ENCODE measurements around the gene HHIPL1. TPM values are rescaled to one million over a fixed set of nuclear protein-coding genes. Genes with fewer than 3 reads are reported as not detected.

HHIPL1 gene
- total RNA-seq, 4 donors from 2014 or later, result 0.13 to 4.7 (median 0.56) TPM

DNA sequence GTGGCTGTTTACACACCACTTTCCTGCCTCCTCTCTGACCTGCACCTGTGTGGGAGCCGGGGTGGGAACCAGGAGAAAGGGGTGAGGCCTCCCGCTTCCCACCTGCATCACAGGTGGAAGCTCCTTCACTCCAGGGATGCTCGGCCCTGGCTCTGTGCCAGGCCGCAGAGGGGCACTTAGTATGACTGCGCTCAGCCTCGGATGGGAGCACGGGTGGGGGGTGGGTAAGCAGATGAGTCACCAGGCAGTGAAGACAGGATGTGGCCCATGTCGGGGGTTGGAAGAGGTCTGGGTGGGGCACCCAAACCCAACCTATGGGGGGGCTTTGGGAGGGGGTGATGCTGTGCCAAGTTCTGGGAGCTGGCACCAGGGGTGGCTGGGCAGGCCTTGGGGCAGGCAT lies 31.7 kb downstream of the HHIPL1 start:
- no peaks in the 10 kb centered on the region for H3K9me3 ChIP-seq
- TF ChIP-seq, protein P1, sequence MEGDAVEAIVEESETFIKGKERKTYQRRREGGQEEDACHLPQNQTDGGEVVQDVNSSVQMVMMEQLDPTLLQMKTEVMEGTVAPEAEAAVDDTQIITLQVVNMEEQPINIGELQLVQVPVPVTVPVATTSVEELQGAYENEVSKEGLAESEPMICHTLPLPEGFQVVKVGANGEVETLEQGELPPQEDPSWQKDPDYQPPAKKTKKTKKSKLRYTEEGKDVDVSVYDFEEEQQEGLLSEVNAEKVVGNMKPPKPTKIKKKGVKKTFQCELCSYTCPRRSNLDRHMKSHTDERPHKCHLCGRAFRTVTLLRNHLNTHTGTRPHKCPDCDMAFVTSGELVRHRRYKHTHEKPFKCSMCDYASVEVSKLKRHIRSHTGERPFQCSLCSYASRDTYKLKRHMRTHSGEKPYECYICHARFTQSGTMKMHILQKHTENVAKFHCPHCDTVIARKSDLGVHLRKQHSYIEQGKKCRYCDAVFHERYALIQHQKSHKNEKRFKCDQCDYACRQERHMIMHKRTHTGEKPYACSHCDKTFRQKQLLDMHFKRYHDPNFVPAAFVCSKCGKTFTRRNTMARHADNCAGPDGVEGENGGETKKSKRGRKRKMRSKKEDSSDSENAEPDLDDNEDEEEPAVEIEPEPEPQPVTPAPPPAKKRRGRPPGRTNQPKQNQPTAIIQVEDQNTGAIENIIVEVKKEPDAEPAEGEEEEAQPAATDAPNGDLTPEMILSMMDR (IDR thresholded peaks at IDR 0.05), result no peak
- TF ChIP-seq EP300 (IDR thresholded peaks at IDR 0.05) (no peak), POLR2AphosphoS5 (IDR thresholded peaks at IDR 0.05) (no peak), POLR2A (IDR thresholded peaks at IDR 0.05) (no peak)
- WGBS, result 70% methylated on average over 3 of the region's 8 CpGs
- peak in 1 of 2 donors; percentile 67 for DNase-seq (ENCODE audit: low spot score in 2 of 2)
- H3K4me3 ChIP-seq, result no peak overlapping the region
- H3K36me3 ChIP-seq, result no peaks in the 10 kb centered on the region
- H3K27me3 ChIP-seq, result peaks cover 8% of the 10 kb centered on the region
- H3K4me1 ChIP-seq, result no peaks in the 10 kb centered on the region
- H3K27ac ChIP-seq, result no peak overlapping the region

GRCh38 chr14:99677231-99678140 lies 32.6 kb downstream of the HHIPL1 start:
- no peaks in the 10 kb centered on the region for H3K36me3 ChIP-seq
- H3K9me3 ChIP-seq, result no peaks in the 10 kb centered on the region
- H3K4me3 ChIP-seq, result no peak overlapping the region
- H3K4me1 ChIP-seq, result peaks cover 1% of the 10 kb centered on the region
- no peak overlapping the region for H3K27ac ChIP-seq
- WGBS, result 95% methylated on average over 6 of the region's 16 CpGs
- peaks cover 8% of the 10 kb centered on the region for H3K27me3 ChIP-seq
- peak; percentile 58 to 76 for DNase-seq (ENCODE audit: low spot score in 2 of 2)
- TF ChIP-seq, protein P1 (IDR thresholded peaks at IDR 0.05), result no peak
- TF ChIP-seq POLR2A (IDR thresholded peaks at IDR 0.05) (no peak), EP300 (IDR thresholded peaks at IDR 0.05) (no peak), POLR2AphosphoS5 (IDR thresholded peaks at IDR 0.05) (no peak)

- no peak for DNase-seq (ENCODE audit: low spot score in 2 of 2)
- Histone ChIP-seq H3K4me3 (no peak overlapping the region), H3K9me3 (no peaks in the 10 kb centered on the region), H3K27me3 (peaks cover 8% of the 10 kb centered on the region), H3K4me1 (peaks cover 8% of the 10 kb centered on the region), H3K27ac (no peak overlapping the region), H3K36me3 (no peaks in the 10 kb centered on the region)
- WGBS, result 96% methylated on average over 6 of the region's 6 CpGs
- no peak for TF ChIP-seq EP300 (IDR thresholded peaks at IDR 0.05)
- TF ChIP-seq, protein P1 (IDR thresholded peaks at IDR 0.05), result no peak
- TF ChIP-seq POLR2AphosphoS5 (IDR thresholded peaks at IDR 0.05), result no peak
- TF ChIP-seq POLR2A (IDR thresholded peaks at IDR 0.05), result no peak
Observed at GRCh38 chr14:99678198-99678597, 33.3 kb downstream of the HHIPL1 start.

- H3K36me3 ChIP-seq, result no peaks in the 10 kb centered on the region
- 100% methylated on average over 2 of the region's 2 CpGs for WGBS
- H3K9me3 ChIP-seq, result no peaks in the 10 kb centered on the region
- H3K4me3 ChIP-seq, result no peak overlapping the region
- no peak overlapping the region for H3K27ac ChIP-seq
- DNase-seq (ENCODE audit: low spot score in 2 of 2), result peak in 1 of 2 donors; percentile 56
- TF ChIP-seq, protein P1 (IDR thresholded peaks at IDR 0.05), result no peak
- TF ChIP-seq POLR2AphosphoS5 (IDR thresholded peaks at IDR 0.05), result no peak
- TF ChIP-seq POLR2A (IDR thresholded peaks at IDR 0.05), result no peak
- TF ChIP-seq EP300 (IDR thresholded peaks at IDR 0.05), result no peak
- peaks cover 8% of the 10 kb centered on the region for H3K27me3 ChIP-seq
- H3K4me1 ChIP-seq, result peaks cover 13% of the 10 kb centered on the region
Observed at GRCh38 chr14:99679111-99679510, 34.2 kb downstream of the HHIPL1 start.

- no peak for TF ChIP-seq POLR2A (IDR thresholded peaks at IDR 0.05)
- TF ChIP-seq, protein P1 (IDR thresholded peaks at IDR 0.05), result no peak
- TF ChIP-seq EP300 (IDR thresholded peaks at IDR 0.05), result no peak
- TF ChIP-seq POLR2AphosphoS5 (IDR thresholded peaks at IDR 0.05), result no peak
- peaks cover 8% of the 10 kb centered on the region for H3K27me3 ChIP-seq
Observed at GRCh38 chr14:99679543-99679942, 34.6 kb downstream of the HHIPL1 start.

More at GRCh38 chr14:99679543-99679942, 34.6 kb downstream of the HHIPL1 start:
- WGBS, result 76% methylated on average over 8 of the region's 8 CpGs
- peaks cover 16% of the 10 kb centered on the region for H3K4me1 ChIP-seq
- no peaks in the 10 kb centered on the region for H3K9me3 ChIP-seq
- no peak overlapping the region for H3K27ac ChIP-seq
- no peak overlapping the region for H3K4me3 ChIP-seq
- DNase-seq (ENCODE audit: low spot score in 2 of 2), result no peak
- no peaks in the 10 kb centered on the region for H3K36me3 ChIP-seq

Data from suprapubic skin (tissue), 4 donors.